ENCODE results near the gene SLC26A9. TPM values are rescaled to one million over a fixed set of nuclear protein-coding genes. Genes with fewer than 3 reads are reported as not detected.

The SLC26A9 gene
- total and polyA plus RNA-seq, 2 of the 4 experiments (the other 2 are of a cell fraction), result not detected

DNA sequence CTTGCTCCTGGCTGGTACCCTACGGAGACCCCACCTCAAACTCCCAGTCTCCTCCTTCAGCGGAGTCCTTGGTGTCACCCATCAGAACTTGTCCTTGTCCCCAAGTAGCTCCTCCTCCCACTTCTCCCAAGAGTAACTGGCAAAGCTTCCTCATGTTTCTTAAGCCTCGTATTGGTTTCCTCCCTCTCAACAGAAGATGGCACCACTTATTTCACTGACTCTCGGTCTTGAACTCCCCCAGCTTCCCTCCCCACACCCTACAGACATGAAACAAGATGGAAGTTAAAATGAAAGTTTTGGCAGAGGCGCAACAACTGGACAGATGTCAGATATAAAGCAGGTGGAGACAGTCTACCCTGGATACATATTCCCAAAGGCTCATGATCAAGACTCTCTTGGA lies 46.5 kb upstream of the SLC26A9 start:
- WGBS, 2 experiments (ENCODE audit: extremely low coverage in 2 of 2, insufficient read length in 1 of 2), result 80% methylated on average over 1 of the region's 5 CpGs; no CpG with 5 or more reads in 1 of the 2 experiments
- Histone ChIP-seq H2BK120ac (ENCODE audit: low read depth, low read length) (no peak overlapping the region), H3K4ac (ENCODE audit: low read depth, low read length) (no peak overlapping the region), H2AK9ac (replicated peaks; ENCODE audit: low read depth, low read length, poor library complexity) (no peak overlapping the region), H4K20me1 (ENCODE audit: insufficient read depth, low read length) (no peaks in the 10 kb centered on the region), H3K27me3 (ENCODE audit: control insufficient read depth, insufficient read depth, low read length) (no peaks in the 10 kb centered on the region), H3K36me3 (ENCODE audit: control insufficient read depth, insufficient read depth, low read length) (peaks cover 4% of the 10 kb centered on the region; the same call in 1 of the 2 replicates), H3K9me3 (ENCODE audit: control insufficient read depth, insufficient read depth, low read length) (no peaks in the 10 kb centered on the region), H3K18ac (ENCODE audit: low read depth, low read length) (no peak overlapping the region), H3K4me1 (ENCODE audit: control insufficient read depth, insufficient read depth, low read length) (no peaks in the 10 kb centered on the region), H2BK20ac (ENCODE audit: low read depth, low read length) (no peak overlapping the region), H2BK15ac (ENCODE audit: low read depth, low read length) (no peak overlapping the region), H4K8ac (ENCODE audit: low read depth in 2 of 2, low read length in 2 of 2) (no peak overlapping the region), H2AFZ (replicated peaks; ENCODE audit: low read length, poor library complexity) (no peak overlapping the region), H4K91ac (ENCODE audit: insufficient read depth, low read depth, low read length) (no peak overlapping the region), H3K4me3 (ENCODE audit: insufficient read depth, low read depth, low read length) (no peak overlapping the region), H3K9me1 (ENCODE audit: insufficient read depth, low read length) (no peaks in the 10 kb centered on the region), H4K5ac (ENCODE audit: low read depth, low read length) (no peak overlapping the region), H3K4me2 (ENCODE audit: low read depth, low read length) (no peak overlapping the region), H2BK5ac (ENCODE audit: low read depth, low read length, poor library complexity, severe bottlenecking) (no peak overlapping the region), H3K27ac (ENCODE audit: insufficient read depth, low read length) (no peak overlapping the region), H3K9ac (ENCODE audit: low read depth, low read length) (no peak overlapping the region), H3K14ac (replicated peaks; ENCODE audit: low read depth, low read length) (no peak overlapping the region), H3K79me1 (ENCODE audit: low read depth in 1 of 2, low read length in 2 of 2) (no peaks in the 10 kb centered on the region), H3K56ac (ENCODE audit: extremely low read depth, insufficient read depth, low read length) (no peak overlapping the region), H3K23ac (ENCODE audit: low read depth, low read length) (no peak overlapping the region), H2AK5ac (ENCODE audit: low read depth, low read length) (no peak overlapping the region)
- BruUV-seq (replicated peaks), result no TSS peak
- no peak for DNase-seq
- ChIA-PET CTCF (no interaction called here), POLR2A (ENCODE audit: unreplicated experiment) (no interaction called here)
- intact Hi-C loops (cut with micrococcal nuclease) (no loop called here), dilution Hi-C loops (cut with HindIII; ENCODE audit: low sequenced_read_pairs, unreplicated experiment) (no loop called here), in situ Hi-C loops (cut with MboI; ENCODE audit: low sequenced_read_pairs) (loop anchor here (10.0 kb wide), 1 partner anchor 335 kb away; no protein-coding TSS in a partner anchor)
- no peak for ATAC-seq (ENCODE audit: low read depth)
- TF ChIP-seq, protein P1, sequence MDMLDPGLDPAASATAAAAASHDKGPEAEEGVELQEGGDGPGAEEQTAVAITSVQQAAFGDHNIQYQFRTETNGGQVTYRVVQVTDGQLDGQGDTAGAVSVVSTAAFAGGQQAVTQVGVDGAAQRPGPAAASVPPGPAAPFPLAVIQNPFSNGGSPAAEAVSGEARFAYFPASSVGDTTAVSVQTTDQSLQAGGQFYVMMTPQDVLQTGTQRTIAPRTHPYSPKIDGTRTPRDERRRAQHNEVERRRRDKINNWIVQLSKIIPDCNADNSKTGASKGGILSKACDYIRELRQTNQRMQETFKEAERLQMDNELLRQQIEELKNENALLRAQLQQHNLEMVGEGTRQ (IDR thresholded peaks at IDR 0.05; ENCODE audit: low read depth, low read length), result no peak
- no peak for TF ChIP-seq CHD1 (IDR thresholded peaks at IDR 0.05; ENCODE audit: low read depth, low read length)
- no peak for TF ChIP-seq MXI1 (IDR thresholded peaks at IDR 0.05; ENCODE audit: borderline replicate concordance, low read depth, low read length)
- no peak for TF ChIP-seq SMC3 (IDR thresholded peaks at IDR 0.05; ENCODE audit: low read depth, low read length)
- no peak for TF ChIP-seq BHLHE40 (IDR thresholded peaks at IDR 0.05; ENCODE audit: low read depth, low read length)
- no peak for TF ChIP-seq RAD21 (IDR thresholded peaks at IDR 0.05; ENCODE audit: low read length)
- no peak for TF ChIP-seq RCOR1 (IDR thresholded peaks at IDR 0.05; ENCODE audit: insufficient replicate concordance, low read length)
- TF ChIP-seq, protein P2, sequence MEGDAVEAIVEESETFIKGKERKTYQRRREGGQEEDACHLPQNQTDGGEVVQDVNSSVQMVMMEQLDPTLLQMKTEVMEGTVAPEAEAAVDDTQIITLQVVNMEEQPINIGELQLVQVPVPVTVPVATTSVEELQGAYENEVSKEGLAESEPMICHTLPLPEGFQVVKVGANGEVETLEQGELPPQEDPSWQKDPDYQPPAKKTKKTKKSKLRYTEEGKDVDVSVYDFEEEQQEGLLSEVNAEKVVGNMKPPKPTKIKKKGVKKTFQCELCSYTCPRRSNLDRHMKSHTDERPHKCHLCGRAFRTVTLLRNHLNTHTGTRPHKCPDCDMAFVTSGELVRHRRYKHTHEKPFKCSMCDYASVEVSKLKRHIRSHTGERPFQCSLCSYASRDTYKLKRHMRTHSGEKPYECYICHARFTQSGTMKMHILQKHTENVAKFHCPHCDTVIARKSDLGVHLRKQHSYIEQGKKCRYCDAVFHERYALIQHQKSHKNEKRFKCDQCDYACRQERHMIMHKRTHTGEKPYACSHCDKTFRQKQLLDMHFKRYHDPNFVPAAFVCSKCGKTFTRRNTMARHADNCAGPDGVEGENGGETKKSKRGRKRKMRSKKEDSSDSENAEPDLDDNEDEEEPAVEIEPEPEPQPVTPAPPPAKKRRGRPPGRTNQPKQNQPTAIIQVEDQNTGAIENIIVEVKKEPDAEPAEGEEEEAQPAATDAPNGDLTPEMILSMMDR (conservative IDR thresholded peaks at IDR 0.05; ENCODE audit: low read depth, low read length), result no peak
- no peak for TF ChIP-seq FOS (IDR thresholded peaks at IDR 0.05; ENCODE audit: low read depth, low read length)
- TF ChIP-seq, protein P3, sequence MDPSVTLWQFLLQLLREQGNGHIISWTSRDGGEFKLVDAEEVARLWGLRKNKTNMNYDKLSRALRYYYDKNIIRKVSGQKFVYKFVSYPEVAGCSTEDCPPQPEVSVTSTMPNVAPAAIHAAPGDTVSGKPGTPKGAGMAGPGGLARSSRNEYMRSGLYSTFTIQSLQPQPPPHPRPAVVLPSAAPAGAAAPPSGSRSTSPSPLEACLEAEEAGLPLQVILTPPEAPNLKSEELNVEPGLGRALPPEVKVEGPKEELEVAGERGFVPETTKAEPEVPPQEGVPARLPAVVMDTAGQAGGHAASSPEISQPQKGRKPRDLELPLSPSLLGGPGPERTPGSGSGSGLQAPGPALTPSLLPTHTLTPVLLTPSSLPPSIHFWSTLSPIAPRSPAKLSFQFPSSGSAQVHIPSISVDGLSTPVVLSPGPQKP (IDR thresholded peaks at IDR 0.05; ENCODE audit: borderline replicate concordance, low read depth, low read length), result no peak
- TF ChIP-seq NFE2L2 (IDR thresholded peaks at IDR 0.05; ENCODE audit: low read depth, low read length), result no peak
- no peak for TF ChIP-seq MAFK (IDR thresholded peaks at IDR 0.05; ENCODE audit: low read depth, low read length)
- no peak for TF ChIP-seq CEBPB (IDR thresholded peaks at IDR 0.05; ENCODE audit: low read depth, low read length)
- no peak for TF ChIP-seq RFX5 (IDR thresholded peaks at IDR 0.05; ENCODE audit: low read depth, low read length)
- no peak for TF ChIP-seq POLR2A (IDR thresholded peaks at IDR 0.05; ENCODE audit: low read depth, low read length)
- no peak for TF ChIP-seq MAZ (IDR thresholded peaks at IDR 0.05; ENCODE audit: borderline replicate concordance, low read depth, low read length)
